IPS DF 6.9 (cell line): ENCODE measurements around the gene MICAL2.

ENCODE experiments used
- DNase-seq: peaks from one replicate; pipeline ENCODE4 v3.0.0-alpha.2; 2013; ENCODE audit warnings: low read depth, low spot score
- H3K27ac ChIP-seq: one replicate; pipeline ENCODE4 v1.5.1; 2013; ENCODE audit warnings: low read length, control low read depth
- H3K27me3 ChIP-seq: 2 replicates; pipeline ENCODE4 v1.6.1; 2013; ENCODE audit warnings: mild to moderate bottlenecking, low read length; ENCODE audit not compliant: control insufficient read depth, insufficient read depth
- H3K36me3 ChIP-seq: 2 replicates; pipeline ENCODE4 v1.6.1; 2013; ENCODE audit warnings: low read length; ENCODE audit not compliant: control insufficient read depth, insufficient read depth
- H3K4me1 ChIP-seq: 2 replicates; pipeline ENCODE4 v1.6.1; 2013; ENCODE audit warnings: low read length; ENCODE audit not compliant: control insufficient read depth, insufficient read depth
- H3K4me3 ChIP-seq: 2 replicates; pipeline ENCODE4 v1.5.1; 2013; ENCODE audit warnings: mild to moderate bottlenecking, low read length
- H3K9me3 ChIP-seq: 2 replicates; pipeline ENCODE4 v1.6.1; 2013; ENCODE audit warnings: low read length, inconsistent platforms; ENCODE audit not compliant: control insufficient read depth, insufficient read depth
- WGBS: extraction: QIAGEN DNeasy Blood & Tissue Kit; methylation state at CpG from one replicate; pipeline ENCODE4 v1.1.7; 2013; ENCODE audit warnings: mixed read lengths, missing lambda C conversion rate; ENCODE audit not compliant: insufficient read length, insufficient coverage; 5-methylcytosine and 5-hydroxymethylcytosine counted together

The MICAL2 gene

GRCh38 chr11:12172493-12173013, 62.2 kb downstream of the MICAL2 start:
- Histone ChIP-seq H3K9me3 (no peaks in the 10 kb centered on the region), H3K4me1 (no peaks in the 10 kb centered on the region), H3K27ac (no peak overlapping the region), H3K36me3 (no peaks in the 10 kb centered on the region), H3K4me3 (no peak overlapping the region), H3K27me3 (no peaks in the 10 kb centered on the region)
- DNase-seq = no peak
- WGBS = no CpG with 5 or more reads among the region's 3 CpGs

- Histone ChIP-seq H3K27me3 (no peaks in the 10 kb centered on the region), H3K36me3 (no peaks in the 10 kb centered on the region), H3K27ac (no peak overlapping the region), H3K9me3 (no peaks in the 10 kb centered on the region), H3K4me3 (no peak overlapping the region), H3K4me1 (no peaks in the 10 kb centered on the region)
- no CpG with 5 or more reads among the region's 4 CpGs for WGBS
- no peak for DNase-seq
Observed at GRCh38 chr11:12173111-12173510, 62.7 kb downstream of the MICAL2 start.

- Histone ChIP-seq H3K27ac (no peak overlapping the region), H3K9me3 (no peaks in the 10 kb centered on the region), H3K4me1 (no peaks in the 10 kb centered on the region), H3K4me3 (no peak overlapping the region), H3K27me3 (no peaks in the 10 kb centered on the region), H3K36me3 (no peaks in the 10 kb centered on the region)
- no peak for DNase-seq
- WGBS = no CpG with 5 or more reads among the region's 1 CpG
Observed at GRCh38 chr11:12174128-12174476, 63.7 kb downstream of the MICAL2 start.

GRCh38 chr11:12174477-12175143, 64.2 kb downstream of the MICAL2 start:
- no peak overlapping the region for H3K27ac ChIP-seq
- no peaks in the 10 kb centered on the region for H3K36me3 ChIP-seq
- WGBS = 100% methylated on average over 1 of the region's 3 CpGs
- no peak overlapping the region for H3K4me3 ChIP-seq
- H3K27me3 ChIP-seq = no peaks in the 10 kb centered on the region
- H3K9me3 ChIP-seq = no peaks in the 10 kb centered on the region
- DNase-seq = no peak
- H3K4me1 ChIP-seq = no peaks in the 10 kb centered on the region

- no peaks in the 10 kb centered on the region for H3K36me3 ChIP-seq
- no peaks in the 10 kb centered on the region for H3K27me3 ChIP-seq
- no peaks in the 10 kb centered on the region for H3K9me3 ChIP-seq
- no peak for DNase-seq
- no CpG with 5 or more reads among the region's 4 CpGs for WGBS
- H3K27ac ChIP-seq = no peak overlapping the region
- H3K4me3 ChIP-seq = no peak overlapping the region
- H3K4me1 ChIP-seq = no peaks in the 10 kb centered on the region
Observed at GRCh38 chr11:12175694-12176241, 65.4 kb downstream of the MICAL2 start.

GRCh38 chr11:12176410-12176809, 66.0 kb downstream of the MICAL2 start:
- H3K36me3 ChIP-seq = no peaks in the 10 kb centered on the region
- no peaks in the 10 kb centered on the region for H3K27me3 ChIP-seq
- DNase-seq = no peak
- WGBS = no CpG with 5 or more reads among the region's 4 CpGs
- no peak overlapping the region for H3K27ac ChIP-seq
- H3K4me1 ChIP-seq = no peaks in the 10 kb centered on the region
- H3K4me3 ChIP-seq = no peak overlapping the region
- H3K9me3 ChIP-seq = no peaks in the 10 kb centered on the region

- no peak for DNase-seq
- no peaks in the 10 kb centered on the region for H3K36me3 ChIP-seq
- H3K9me3 ChIP-seq = no peaks in the 10 kb centered on the region
- WGBS = no CpG with 5 or more reads among the region's 3 CpGs
- no peaks in the 10 kb centered on the region for H3K4me1 ChIP-seq
- H3K27ac ChIP-seq = no peak overlapping the region
- no peaks in the 10 kb centered on the region for H3K27me3 ChIP-seq
- no peak overlapping the region for H3K4me3 ChIP-seq
Observed at GRCh38 chr11:12177739-12178338, 67.4 kb downstream of the MICAL2 start.

- H3K36me3 ChIP-seq = no peaks in the 10 kb centered on the region
- no peaks in the 10 kb centered on the region for H3K27me3 ChIP-seq
- H3K9me3 ChIP-seq = no peaks in the 10 kb centered on the region
- H3K4me3 ChIP-seq = no peak overlapping the region
- no peaks in the 10 kb centered on the region for H3K4me1 ChIP-seq
- no peak overlapping the region for H3K27ac ChIP-seq
- no CpG with 5 or more reads among the region's 5 CpGs for WGBS
- no peak for DNase-seq
Observed at GRCh38 chr11:12179019-12179418, 68.6 kb downstream of the MICAL2 start.

- no peaks in the 10 kb centered on the region for H3K4me1 ChIP-seq
- no peak for DNase-seq
Observed at GRCh38 chr11:12179531-12179930, 69.1 kb downstream of the MICAL2 start.

GRCh38 chr11:12180257-12181205, 70.1 kb downstream of the MICAL2 start:
- Histone ChIP-seq H3K4me3 (no peak overlapping the region), H3K4me1 (no peaks in the 10 kb centered on the region), H3K36me3 (no peaks in the 10 kb centered on the region), H3K27ac (no peak overlapping the region), H3K27me3 (no peaks in the 10 kb centered on the region), H3K9me3 (no peaks in the 10 kb centered on the region)
- DNase-seq = no peak
- no CpG with 5 or more reads among the region's 8 CpGs for WGBS

More at GRCh38 chr11:12179531-12179930, 69.1 kb downstream of the MICAL2 start:
- Histone ChIP-seq H3K27me3 (no peaks in the 10 kb centered on the region), H3K27ac (no peak overlapping the region), H3K36me3 (no peaks in the 10 kb centered on the region), H3K9me3 (no peaks in the 10 kb centered on the region), H3K4me3 (no peak overlapping the region)
- WGBS = no CpG with 5 or more reads among the region's 4 CpGs
